HG02884 (cell line): ENCODE results near the gene CEP89.
"Not testable (repeated sequence)": the region's sequence is repeated elsewhere in the genome, so short reads cannot be mapped to it uniquely, and the experiment has no call there.

Experiments
- ATAC-seq: cut with Tn5 transposase; IDR thresholded peaks from one replicate; pipeline ENCODE4 v1.9.1; 2021; ENCODE audit warnings: mild to moderate bottlenecking, moderate library complexity; ENCODE audit not compliant: unreplicated experiment

CEP89 gene

DNA sequence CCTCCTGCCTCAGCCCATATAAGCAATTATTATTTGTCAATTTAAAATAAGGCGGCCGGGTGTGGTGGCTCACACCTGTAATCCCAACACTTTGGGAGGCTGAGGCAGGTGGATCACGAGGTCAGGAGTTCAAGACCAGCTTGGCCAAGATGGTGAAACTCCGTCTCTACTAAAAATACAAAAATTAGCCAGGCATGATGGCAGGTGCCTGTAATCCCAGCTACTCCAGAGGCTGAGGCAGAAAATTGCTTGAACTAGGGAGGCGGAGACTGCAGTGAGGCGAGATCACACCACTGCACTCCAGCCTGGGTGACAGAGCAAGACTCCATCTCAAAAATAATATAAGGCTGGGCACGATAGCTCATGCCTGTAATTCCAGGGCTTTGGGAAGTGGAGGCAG, 114.9 kb downstream of the CEP89 start:
- not testable (repeated sequence) for ATAC-seq

DNA sequence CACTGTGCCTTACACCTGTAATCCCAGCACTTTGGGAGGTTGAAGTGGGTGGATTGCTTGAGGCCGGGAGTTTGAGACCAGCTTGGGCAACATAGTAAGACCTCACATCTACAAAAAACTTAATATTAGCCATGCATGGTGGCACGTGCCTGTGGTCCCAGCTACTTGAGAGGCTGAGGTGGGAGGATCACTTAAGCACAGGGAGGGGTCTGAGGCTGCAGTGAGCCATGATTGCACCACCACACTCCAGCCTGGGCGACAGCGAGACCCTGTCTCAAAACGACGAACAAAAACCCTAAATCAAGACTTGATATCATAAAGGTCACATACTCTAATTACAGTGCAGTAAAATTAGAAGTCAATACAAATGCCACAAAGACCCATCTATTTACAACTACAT, 119.5 kb downstream of the CEP89 start:
- ATAC-seq: no peak

DNA sequence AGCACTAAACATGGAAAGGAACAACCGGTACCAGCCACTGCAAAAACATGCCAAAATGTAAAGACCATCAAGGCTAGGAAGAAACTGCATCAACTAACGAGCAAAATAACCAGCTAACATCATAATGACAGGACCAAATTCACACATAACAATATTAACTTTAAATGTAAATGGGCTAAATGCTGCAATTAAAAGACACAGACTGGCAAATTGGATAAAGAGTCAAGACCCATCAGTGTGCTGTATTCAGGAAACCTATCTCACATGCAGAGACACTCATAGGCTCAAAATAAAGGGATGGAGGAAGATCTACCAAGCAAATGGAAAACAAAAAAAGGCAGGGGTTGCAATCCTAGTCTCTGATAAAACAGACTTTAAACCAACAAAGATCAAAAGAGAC, 123.7 kb downstream of the CEP89 start:
- not testable (repeated sequence) for ATAC-seq

DNA sequence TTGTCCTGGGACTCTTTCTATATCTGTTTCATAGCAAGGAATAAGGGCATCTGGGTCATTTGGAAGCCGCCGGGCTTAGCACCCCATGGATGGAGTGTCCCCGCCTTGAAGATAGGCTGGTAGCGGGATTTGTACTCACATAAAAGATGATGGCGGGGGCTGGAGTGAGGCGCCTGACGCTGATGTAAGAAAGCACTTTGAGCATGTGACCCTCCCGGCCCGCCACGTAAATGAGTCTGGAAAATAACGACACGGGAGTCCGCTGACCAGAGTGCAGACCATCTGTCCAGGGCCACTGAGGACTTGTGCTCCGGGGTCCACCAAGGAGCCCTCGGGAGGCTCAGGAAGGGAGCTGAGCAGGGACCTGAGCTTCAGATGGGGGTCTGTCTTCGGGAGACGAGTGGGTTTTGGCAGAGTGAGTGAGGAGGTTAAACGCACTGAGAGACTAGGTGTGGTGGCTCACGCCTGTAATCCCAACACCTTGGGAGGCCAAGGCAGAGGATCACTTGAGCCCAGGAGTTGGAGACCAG, 128.0 kb downstream of the CEP89 start:
- ATAC-seq: no peak

DNA sequence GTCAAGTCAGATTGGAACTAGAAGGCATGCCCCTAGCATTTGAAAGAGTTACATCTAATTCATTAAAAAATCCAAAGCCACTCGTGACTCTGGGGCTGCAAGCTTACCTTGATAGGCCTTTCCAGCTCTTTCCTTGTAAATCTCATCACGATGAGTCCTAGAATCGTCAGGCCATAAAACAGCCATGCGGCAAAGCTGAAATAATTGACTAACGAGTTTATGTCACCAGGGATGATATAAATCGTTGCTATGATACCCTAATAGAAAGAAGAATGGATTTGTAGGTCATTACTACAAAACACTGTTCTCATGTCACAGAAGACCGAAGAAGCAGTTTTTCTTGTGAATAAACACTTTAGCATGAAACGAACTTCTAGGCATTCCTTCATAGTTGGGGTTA, 129.7 kb downstream of the CEP89 start:
- no peak for ATAC-seq

DNA sequence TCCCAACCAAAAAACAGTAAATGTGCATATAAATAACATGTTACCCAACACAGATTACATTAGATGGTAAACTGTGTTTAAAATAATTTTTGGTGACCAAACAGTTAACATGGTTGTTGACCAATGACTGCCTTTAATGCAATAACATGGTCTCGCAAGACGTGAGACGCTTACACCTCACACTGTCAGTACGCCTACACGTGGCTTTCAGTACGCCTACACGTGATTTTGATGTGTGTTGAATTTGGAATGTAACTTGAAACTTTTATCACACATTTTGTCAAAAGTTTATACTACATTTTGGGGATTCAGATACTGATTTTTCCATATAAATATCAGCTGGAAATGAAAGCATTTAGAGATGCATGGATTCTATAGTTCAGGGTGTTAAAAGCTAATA, 134.2 kb downstream of the CEP89 start:
- ATAC-seq: no peak

DNA sequence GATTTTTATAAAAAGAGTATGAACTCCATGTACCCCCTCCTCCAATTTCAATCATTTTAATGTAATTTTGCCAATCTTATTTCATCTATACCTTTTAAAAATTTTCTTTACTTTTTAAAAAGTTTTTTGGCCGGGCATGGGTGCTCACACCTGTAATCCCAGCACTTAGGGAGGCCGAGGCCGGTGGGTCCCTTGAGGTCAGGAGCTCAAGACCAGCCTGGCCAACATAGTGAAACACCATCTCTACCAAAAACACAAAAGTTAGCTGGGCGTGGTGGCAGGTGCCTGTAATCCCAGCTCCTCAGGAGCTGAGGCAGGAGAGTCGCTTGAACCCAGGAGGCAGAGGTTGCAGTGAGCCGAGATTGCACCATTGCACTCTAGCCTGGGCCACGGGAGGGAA, 138.4 kb downstream of the CEP89 start:
- not testable (repeated sequence) for ATAC-seq

DNA sequence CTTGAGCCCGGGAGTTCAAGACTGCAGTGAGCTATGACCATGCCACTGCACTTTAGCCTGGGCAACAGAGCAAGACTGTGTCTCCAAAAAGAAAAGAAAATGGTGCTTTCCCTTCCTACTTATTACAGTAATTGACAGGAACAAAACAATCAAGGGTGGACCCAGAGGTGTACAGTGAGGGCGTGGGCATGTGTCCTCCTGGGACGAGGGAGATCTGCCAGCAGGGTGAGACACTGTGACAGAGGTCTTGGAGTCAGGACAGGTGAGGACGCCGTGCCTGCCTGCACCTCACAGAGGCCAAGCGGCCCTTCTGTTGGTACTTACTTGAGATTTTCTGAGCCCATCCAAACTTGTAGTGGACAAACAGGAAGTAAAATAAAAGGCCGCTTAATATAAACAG, 138.9 kb downstream of the CEP89 start:
- ATAC-seq: not testable (repeated sequence)

DNA sequence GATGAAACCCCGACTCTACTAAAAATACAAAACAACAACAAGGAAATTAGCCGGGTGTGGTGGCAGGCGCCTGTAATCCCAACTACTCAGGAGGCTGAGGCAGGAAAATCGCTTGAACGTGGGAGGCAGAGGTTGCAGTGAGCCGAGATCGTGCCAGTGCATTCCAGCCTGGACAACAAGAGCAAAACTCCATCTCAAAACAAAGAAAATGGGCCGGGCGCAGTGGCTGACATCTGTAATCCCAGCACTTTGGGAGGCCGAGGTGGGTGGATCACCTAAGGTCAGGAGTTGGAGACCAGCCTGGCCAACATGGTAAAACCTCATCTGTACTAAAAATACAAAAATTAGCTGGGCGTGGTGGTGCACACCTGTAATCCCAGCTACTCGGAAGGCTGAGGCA, 139.7 kb downstream of the CEP89 start:
- not testable (repeated sequence) for ATAC-seq

DNA sequence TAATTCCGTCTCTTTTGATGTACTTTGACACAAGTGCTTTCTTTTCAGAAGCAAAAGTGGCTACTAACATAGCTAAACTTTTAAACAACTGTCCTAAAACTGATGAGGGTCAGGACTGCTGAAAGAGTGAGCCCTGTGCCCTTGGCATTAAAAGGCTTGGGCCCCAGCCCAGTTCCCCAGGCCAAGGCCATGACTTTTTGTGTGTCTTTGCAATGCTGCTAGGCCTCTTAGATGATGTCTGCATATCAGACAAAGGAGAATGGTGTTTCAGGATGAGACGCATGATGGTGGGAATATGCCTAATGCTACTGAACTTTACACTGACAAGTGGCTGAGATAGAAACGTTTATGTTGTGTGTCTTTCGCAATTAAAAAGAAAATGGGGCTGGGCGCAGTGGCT, 140.1 kb downstream of the CEP89 start:
- no peak for ATAC-seq

DNA sequence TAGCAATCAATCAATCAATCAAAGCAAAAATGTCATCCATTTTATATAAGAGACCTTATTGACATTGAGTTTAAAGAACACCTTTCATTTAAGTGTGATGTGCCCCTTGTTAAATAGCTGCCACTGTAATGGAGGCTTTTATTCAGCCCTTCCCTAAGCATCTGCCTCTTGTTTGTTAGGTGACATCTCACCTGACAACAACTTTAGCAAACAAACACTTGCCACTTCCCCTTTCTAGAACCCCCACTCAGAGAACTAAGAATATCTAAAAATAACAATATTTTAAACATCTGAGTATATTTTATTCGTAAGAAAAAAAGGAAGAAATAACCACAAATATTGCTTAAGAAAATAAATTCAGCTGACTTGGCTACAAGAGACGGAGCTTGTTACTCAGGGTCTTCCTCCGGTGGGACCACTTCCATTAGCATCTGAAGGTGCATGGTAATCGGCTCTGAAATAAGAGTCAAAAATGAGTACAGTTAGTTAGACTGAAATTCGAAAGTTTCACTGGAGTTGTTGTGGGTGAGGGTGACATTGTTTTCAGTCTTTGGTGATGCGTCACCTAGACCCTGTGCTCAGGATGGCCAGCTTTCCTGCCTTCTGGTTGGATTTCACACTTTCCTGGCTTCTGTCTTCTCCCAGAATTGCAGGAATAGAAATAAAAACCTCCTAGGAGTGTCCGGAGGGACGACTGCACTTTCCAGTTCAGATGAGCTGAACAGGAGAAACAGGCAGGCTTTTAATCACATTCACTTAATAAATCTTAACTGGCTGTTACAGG, 141.3 kb downstream of the CEP89 start:
- no peak for ATAC-seq

DNA sequence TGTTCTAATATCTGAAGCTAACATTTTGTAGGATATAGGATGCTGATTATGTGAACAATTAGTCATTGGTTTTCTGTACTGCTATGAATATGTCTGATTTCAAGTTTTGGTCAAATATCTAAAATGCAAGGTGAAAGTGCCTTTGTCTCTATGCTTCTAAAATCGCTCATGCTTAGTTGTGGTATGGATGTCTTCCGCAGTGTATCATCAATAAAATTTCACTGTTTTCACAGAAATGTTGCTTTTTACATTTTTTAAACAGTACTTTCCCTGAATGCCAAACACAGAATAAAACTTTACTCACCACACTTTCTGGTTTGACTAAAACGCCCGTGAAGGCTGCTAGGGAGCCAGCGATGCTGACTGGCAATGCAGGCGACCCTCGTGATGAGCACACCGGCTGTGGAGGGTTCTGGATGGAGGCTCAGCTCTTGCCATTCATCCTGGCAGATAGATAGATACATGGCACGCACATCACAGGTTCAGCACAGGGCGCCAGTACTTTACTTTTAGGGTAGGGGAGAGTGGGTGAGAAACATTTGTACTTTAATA, 142.3 kb downstream of the CEP89 start:
- no peak for ATAC-seq

DNA sequence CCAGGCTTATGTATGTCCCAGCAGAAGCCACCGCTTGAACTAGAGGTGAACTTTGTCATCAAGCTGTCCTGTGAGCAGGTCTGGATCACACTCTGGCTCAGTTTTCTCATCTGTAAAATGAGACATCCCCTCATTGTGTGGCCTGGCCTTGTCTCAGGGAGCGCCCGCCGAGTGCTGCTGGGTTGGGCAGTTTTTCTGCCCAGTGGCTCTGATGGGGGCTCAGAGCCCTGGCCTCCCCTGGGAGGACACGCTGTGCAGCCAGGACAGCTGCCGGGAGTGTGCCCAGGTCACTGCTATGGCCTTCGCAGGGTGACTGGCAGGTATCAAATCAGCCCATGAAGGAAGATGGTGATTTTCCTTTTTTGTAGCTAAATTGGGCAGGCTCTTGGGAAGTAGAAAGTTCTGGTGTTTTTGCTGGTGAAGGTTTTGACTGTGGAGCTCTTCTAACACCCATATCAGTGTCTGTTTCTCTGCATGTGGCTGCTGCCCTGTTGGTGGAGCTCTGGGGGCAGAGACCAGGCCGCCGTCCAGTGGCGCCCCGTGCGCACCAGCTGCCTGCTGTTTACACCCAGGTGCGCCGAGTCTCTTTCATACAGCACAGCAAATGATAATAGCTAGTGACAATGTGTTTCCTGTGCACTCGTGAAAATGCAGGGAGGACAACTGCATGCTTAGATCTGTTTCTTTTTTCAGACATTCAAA, 143.0 kb downstream of the CEP89 start:
- no peak for ATAC-seq

DNA sequence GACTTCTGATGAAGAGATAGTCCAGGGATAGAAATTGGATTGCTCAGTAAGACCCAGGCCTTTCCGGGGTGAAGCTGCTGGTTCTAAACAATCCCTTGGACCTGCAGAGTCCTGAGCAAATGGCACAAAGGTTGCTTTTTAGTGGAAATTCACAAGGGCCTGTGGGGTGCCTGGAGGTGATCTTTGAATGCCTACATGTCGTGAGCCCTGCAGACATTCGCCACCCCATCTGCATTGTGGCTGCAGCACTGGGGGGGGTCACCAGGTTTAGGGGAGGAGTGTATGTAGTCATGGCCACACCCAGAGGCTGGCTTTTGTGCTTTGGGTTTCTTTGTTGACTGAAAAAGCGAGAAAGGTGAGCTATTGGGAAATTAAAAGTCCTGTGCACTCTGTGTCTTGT, 143.6 kb downstream of the CEP89 start:
- ATAC-seq: no peak
